HepG2 (cell line): Measurements from ENCODE around the gene RASL10A. TPM values are rescaled to one million over a fixed set of nuclear protein-coding genes. Genes with fewer than 3 reads are reported as not detected.

Experiments used
- ATAC-seq: fragments of 200-7000 bp; cut with Tn5 transposase; 3 replicates; pipeline ENCODE4 v1.9.1; 2020; ENCODE audit warnings: mild to moderate bottlenecking, moderate library complexity
- BruUV-seq: library from RNA; stranded (reverse); fragments of 400-500 nt; replicated peaks from 2 replicates; lab custom pipeline; 2021; lab: Mats Ljungman, UMichigan
- CTCF ChIA-PET: fragments of 300-600 bp; formaldehyde crosslinking; extraction: SDS; loops from one replicate; lab custom pipeline; 2021; ENCODE audit warnings: low total read pairs, inconsistent platforms, low intra/inter-chr PET ratio; lab: Yijun Ruan, JAX
- POLR2A ChIA-PET: fragments of 350-600 bp; sonication (Branson Sonifier 250); formaldehyde crosslinking; loops from one replicate; lab custom pipeline; 2020; ENCODE audit warnings: antibody characterized with exemption, inconsistent platforms; lab: Yijun Ruan, JAX
- DNase-seq: peaks from one replicate; pipeline ENCODE4 v3.0.0-alpha.2; 2015; ENCODE audit warnings: low spot score
- FAIRE-seq: peaks from 3 replicates; lab custom pipeline; 2011; peaks lifted over from hg19 to GRCh38; lab: Jason Lieb, UNC
- H2AFZ ChIP-seq: one replicate; pipeline ENCODE4 v1.6.1; 2011; ENCODE audit warnings: low read length, inconsistent platforms
- H3K27ac ChIP-seq: fragments of 300-600 bp; 3 replicates; pipeline ENCODE4 v1.8.0; 2011; ENCODE audit warnings: mixed run types, mild to moderate bottlenecking, mixed read lengths, low read length, inconsistent platforms; ENCODE audit not compliant: insufficient read depth; ENCODE audit errors: extremely low read length
- H3K27me3 ChIP-seq, 2 experiments: fragments of 200-600 bp in 1 of 2; 2 replicates in 1 of 2; 3 replicates in 1 of 2; pipeline versions ENCODE4 v1.6.0 to v1.8.0; 2011; ENCODE audit warnings: low read length in 2 of 2, mild to moderate bottlenecking in 2 of 2, moderate library complexity in 2 of 2, inconsistent platforms in 1 of 2; ENCODE audit not compliant: insufficient read depth in 2 of 2, control insufficient read depth in 1 of 2
- H3K36me3 ChIP-seq, 2 experiments: fragments of 200-600 bp in 1 of 2; replicated peaks in 1 of 2; 2 replicates in 1 of 2; 3 replicates in 1 of 2; pipeline versions ENCODE4 v1.5.1 to v1.8.0; 2011; ENCODE audit warnings: low read length in 2 of 2, inconsistent platforms in 1 of 2; ENCODE audit not compliant: insufficient read depth in 2 of 2, control insufficient read depth in 1 of 2
- H3K4me1 ChIP-seq: 2 replicates; pipeline ENCODE4 v1.5.1; 2012; ENCODE audit warnings: low read length, inconsistent platforms; ENCODE audit not compliant: insufficient read depth
- H3K4me2 ChIP-seq: 2 replicates; pipeline ENCODE4 v1.6.0; 2011; ENCODE audit warnings: low read depth, low read length, inconsistent platforms
- H3K4me3 ChIP-seq, 3 experiments: fragments of 200-600 bp in 1 of 3; sonication (generic), shearing (Covaris generic) in 1 of 3; replicated peaks in 1 of 3; 2 replicates each; pipeline ENCODE4 v1.5.1; 2011 to 2016; ENCODE audit warnings: low read length in 3 of 3, inconsistent platforms in 2 of 3, low read depth in 2 of 3, mild to moderate bottlenecking in 2 of 3, control low read depth in 1 of 3, mixed read lengths in 1 of 3; ENCODE audit not compliant: insufficient read depth in 1 of 3
- H3K79me2 ChIP-seq: one replicate; pipeline ENCODE4 v1.6.1; 2011; ENCODE audit warnings: low read length, inconsistent platforms; ENCODE audit not compliant: insufficient read depth
- H3K9ac ChIP-seq: 2 replicates; pipeline ENCODE4 v1.6.0; 2011; ENCODE audit warnings: mild to moderate bottlenecking, low read depth, low read length, inconsistent platforms; ENCODE audit not compliant: insufficient read depth
- H3K9me3 ChIP-seq: 2 replicates; pipeline ENCODE4 v1.5.1; 2012; ENCODE audit warnings: mild to moderate bottlenecking, low read length
- H4K20me1 ChIP-seq: 2 replicates; pipeline ENCODE4 v1.6.0; 2011; ENCODE audit warnings: inconsistent platforms, mild to moderate bottlenecking, low read length, moderate library complexity; ENCODE audit not compliant: insufficient read depth
- ATF7-NPFF ChIP-seq: sonication (generic); formaldehyde crosslinking; IDR thresholded peaks from 2 replicates; pipeline ENCODE4 v1.8.1; 2023; ENCODE audit warnings: mild to moderate bottlenecking, low read depth, missing genetic modification reagents, moderate library complexity
- PAF1 ChIP-seq: IDR thresholded peaks from 2 replicates; pipeline ENCODE4 v1.6.1; 2016; ENCODE audit warnings: missing genetic modification reagents, missing compliant biosample characterization
- RCOR2 ChIP-seq: IDR thresholded peaks from 2 replicates; pipeline ENCODE4 v1.6.1; 2016; ENCODE audit warnings: missing biosample characterization, missing genetic modification reagents
- SMAD3 ChIP-seq: sonication (generic); formaldehyde crosslinking; IDR thresholded peaks from 2 replicates; pipeline ENCODE4 v1.4.0; 2020; ENCODE audit warnings: missing genetic modification reagents
- ZNF441 ChIP-seq: sonication (generic); formaldehyde crosslinking; IDR thresholded peaks from 2 replicates; pipeline ENCODE4 v1.7.0; 2021; ENCODE audit warnings: missing genetic modification reagents, borderline replicate concordance
- WGBS: methylation state at CpG from one replicate; pipeline ENCODE4 v1.1.6; 2017; ENCODE audit warnings: low lambda C conversion rate; 5-methylcytosine and 5-hydroxymethylcytosine counted together
- in situ Hi-C: cut with HindIII; loops from 2 replicates; pipeline ENCODE4 v1.10.0; 2017; ENCODE audit warnings: low pct_unique_long_range_greater_than_20kb; ENCODE audit not compliant: extremely low pct_ligation_motif_present
- intact Hi-C: fragments of 100-400 bp; cut with micrococcal nuclease; formaldehyde crosslinking; loops from one replicate; pipeline ENCODE4 v1.10.0; 2022; ENCODE audit not compliant: unreplicated experiment
- polyA plus RNA-seq, 8 experiments: library from polyadenylated mRNA; depleted of rRNA in 3 of 8; stranded (reverse) in 7 of 8; unstranded in 1 of 8; fragments of >200 nt; fragmentation: Illumina TruSeq in 4 of 8; extraction: Trizol in 4 of 8; gene quantifications; 2 replicates each; pipeline versions ENCODE4 v1.2.1 to v1.2.3, GENCODE V29; 2011 to 2016; ENCODE audit warnings: low read depth in 4 of 8, missing spikeins in 1 of 8, mixed read lengths in 1 of 8; ENCODE audit not compliant: insufficient read depth in 1 of 8
- total RNA-seq, 5 experiments: library from RNA; depleted of rRNA; stranded (reverse); fragments of >200 nt; fragmentation: Illumina TruSeq; extraction: Trizol; gene quantifications; 2 replicates each; pipeline ENCODE4 v1.2.3, GENCODE V29; 2016; ENCODE audit warnings: low read depth in 1 of 5
- TF ChIP-seq, protein P1 (sequence below): sonication (generic); formaldehyde crosslinking; IDR thresholded peaks from 2 replicates; pipeline ENCODE4 v1.9.0; 2021; ENCODE audit warnings: missing genetic modification reagents, borderline replicate concordance
- TF ChIP-seq, protein P2 (sequence below): sonication (generic); formaldehyde crosslinking; IDR thresholded peaks from 2 replicates; pipeline ENCODE4 v1.4.0; 2020; ENCODE audit warnings: low read depth, mild to moderate bottlenecking, missing genetic modification reagents
- TF ChIP-seq, protein P3 (sequence below): sonication (generic); formaldehyde crosslinking; IDR thresholded peaks from 2 replicates; pipeline ENCODE4 v1.4.0; 2020; ENCODE audit warnings: missing genetic modification reagents
- TF ChIP-seq, protein P4 (sequence below): sonication (generic); formaldehyde crosslinking; IDR thresholded peaks from 2 replicates; pipeline ENCODE4 v1.4.0; 2020; ENCODE audit warnings: missing genetic modification reagents, borderline replicate concordance
- TF ChIP-seq, protein P5 (sequence below): sonication (generic); formaldehyde crosslinking; conservative IDR thresholded peaks from 2 replicates; pipeline ENCODE4 v1.8.1; 2023; ENCODE audit warnings: missing genetic modification reagents

The RASL10A gene
- total and polyA plus RNA-seq, 2 of the 13 experiments (the other 11 are each of a cell fraction or from before 2014, with no cell fraction given): 0.05 to 0.22 TPM

DNA sequence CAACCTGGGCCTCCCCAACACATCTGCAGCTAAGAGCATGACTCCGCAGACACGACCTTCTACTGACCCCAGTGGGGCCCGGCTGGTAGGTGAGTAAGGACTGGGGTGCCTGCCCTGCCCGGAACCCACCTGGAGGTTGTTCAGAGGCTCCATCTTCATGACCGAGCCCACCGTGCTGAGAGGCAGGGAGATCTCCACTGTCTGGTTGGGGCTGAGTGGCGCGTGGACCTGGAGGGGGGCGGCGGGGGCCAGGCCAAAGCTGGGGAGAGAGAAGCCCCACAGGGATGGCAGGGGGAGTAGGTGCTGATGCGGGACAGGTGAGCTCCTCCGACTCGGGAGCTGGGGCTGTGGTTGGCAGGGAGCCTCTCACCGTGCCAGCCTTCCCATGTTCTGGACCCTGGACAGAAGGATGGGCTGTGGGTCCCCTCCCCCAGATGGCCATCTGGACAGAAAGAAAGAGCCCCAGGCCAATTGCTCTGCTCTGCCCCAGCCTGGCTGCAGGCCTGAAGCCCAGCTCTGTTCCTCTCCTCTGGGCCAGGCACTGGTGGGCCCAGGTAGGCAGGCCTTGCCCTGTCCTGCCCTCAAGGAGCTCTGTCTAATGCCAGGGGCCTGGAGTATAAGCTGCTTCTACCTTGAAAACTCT, 16.3 kb upstream of the RASL10A start:
- no peak for ATAC-seq
- H2AFZ ChIP-seq: no peak overlapping the region
- no TSS peak for BruUV-seq
- POLR2A ChIA-PET: no interaction called here
- no peak overlapping the region for H3K9ac ChIP-seq
- no peaks in the 10 kb centered on the region for H3K79me2 ChIP-seq
- CTCF ChIA-PET: no interaction called here
- FAIRE-seq: no peak
- intact Hi-C loops (no loop called here), in situ Hi-C loops (no loop called here)
- no peaks in the 10 kb centered on the region for H3K27me3 ChIP-seq
- 98% methylated on average over 8 of the region's 14 CpGs for WGBS
- peaks cover 14% of the 10 kb centered on the region for H3K4me1 ChIP-seq
- H3K4me3 ChIP-seq: no peak overlapping the region
- H3K4me2 ChIP-seq: no peak overlapping the region
- H3K27ac ChIP-seq: no peak overlapping the region
- peaks cover 6 to 21% of the 10 kb centered on the region in 2 experiments for H3K36me3 ChIP-seq
- H3K9me3 ChIP-seq: no peaks in the 10 kb centered on the region
- no peaks in the 10 kb centered on the region for H4K20me1 ChIP-seq
- DNase-seq: no peak
- TF ChIP-seq, protein P1, sequence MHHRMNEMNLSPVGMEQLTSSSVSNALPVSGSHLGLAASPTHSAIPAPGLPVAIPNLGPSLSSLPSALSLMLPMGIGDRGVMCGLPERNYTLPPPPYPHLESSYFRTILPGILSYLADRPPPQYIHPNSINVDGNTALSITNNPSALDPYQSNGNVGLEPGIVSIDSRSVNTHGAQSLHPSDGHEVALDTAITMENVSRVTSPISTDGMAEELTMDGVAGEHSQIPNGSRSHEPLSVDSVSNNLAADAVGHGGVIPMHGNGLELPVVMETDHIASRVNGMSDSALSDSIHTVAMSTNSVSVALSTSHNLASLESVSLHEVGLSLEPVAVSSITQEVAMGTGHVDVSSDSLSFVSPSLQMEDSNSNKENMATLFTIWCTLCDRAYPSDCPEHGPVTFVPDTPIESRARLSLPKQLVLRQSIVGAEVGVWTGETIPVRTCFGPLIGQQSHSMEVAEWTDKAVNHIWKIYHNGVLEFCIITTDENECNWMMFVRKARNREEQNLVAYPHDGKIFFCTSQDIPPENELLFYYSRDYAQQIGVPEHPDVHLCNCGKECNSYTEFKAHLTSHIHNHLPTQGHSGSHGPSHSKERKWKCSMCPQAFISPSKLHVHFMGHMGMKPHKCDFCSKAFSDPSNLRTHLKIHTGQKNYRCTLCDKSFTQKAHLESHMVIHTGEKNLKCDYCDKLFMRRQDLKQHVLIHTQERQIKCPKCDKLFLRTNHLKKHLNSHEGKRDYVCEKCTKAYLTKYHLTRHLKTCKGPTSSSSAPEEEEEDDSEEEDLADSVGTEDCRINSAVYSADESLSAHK (CRISPR knock-in tag): no peak
- TF ChIP-seq SMAD3 (no peak), ATF7-NPFF (CRISPR knock-in tag) (no peak), PAF1 (no peak), ZNF441 (CRISPR knock-in tag) (no peak), RCOR2 (CRISPR knock-in tag) (no peak)
- TF ChIP-seq, protein P2, sequence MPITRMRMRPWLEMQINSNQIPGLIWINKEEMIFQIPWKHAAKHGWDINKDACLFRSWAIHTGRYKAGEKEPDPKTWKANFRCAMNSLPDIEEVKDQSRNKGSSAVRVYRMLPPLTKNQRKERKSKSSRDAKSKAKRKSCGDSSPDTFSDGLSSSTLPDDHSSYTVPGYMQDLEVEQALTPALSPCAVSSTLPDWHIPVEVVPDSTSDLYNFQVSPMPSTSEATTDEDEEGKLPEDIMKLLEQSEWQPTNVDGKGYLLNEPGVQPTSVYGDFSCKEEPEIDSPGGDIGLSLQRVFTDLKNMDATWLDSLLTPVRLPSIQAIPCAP (CRISPR knock-in tag): no peak
- TF ChIP-seq, protein P3, sequence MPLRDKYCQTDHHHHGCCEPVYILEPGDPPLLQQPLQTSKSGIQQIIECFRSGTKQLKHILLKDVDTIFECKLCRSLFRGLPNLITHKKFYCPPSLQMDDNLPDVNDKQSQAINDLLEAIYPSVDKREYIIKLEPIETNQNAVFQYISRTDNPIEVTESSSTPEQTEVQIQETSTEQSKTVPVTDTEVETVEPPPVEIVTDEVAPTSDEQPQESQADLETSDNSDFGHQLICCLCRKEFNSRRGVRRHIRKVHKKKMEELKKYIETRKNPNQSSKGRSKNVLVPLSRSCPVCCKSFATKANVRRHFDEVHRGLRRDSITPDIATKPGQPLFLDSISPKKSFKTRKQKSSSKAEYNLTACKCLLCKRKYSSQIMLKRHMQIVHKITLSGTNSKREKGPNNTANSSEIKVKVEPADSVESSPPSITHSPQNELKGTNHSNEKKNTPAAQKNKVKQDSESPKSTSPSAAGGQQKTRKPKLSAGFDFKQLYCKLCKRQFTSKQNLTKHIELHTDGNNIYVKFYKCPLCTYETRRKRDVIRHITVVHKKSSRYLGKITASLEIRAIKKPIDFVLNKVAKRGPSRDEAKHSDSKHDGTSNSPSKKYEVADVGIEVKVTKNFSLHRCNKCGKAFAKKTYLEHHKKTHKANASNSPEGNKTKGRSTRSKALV: no peak
- TF ChIP-seq, protein P4, sequence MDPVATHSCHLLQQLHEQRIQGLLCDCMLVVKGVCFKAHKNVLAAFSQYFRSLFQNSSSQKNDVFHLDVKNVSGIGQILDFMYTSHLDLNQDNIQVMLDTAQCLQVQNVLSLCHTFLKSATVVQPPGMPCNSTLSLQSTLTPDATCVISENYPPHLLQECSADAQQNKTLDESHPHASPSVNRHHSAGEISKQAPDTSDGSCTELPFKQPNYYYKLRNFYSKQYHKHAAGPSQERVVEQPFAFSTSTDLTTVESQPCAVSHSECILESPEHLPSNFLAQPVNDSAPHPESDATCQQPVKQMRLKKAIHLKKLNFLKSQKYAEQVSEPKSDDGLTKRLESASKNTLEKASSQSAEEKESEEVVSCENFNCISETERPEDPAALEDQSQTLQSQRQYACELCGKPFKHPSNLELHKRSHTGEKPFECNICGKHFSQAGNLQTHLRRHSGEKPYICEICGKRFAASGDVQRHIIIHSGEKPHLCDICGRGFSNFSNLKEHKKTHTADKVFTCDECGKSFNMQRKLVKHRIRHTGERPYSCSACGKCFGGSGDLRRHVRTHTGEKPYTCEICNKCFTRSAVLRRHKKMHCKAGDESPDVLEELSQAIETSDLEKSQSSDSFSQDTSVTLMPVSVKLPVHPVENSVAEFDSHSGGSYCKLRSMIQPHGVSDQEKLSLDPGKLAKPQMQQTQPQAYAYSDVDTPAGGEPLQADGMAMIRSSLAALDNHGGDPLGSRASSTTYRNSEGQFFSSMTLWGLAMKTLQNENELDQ: no peak
- TF ChIP-seq, protein P5, sequence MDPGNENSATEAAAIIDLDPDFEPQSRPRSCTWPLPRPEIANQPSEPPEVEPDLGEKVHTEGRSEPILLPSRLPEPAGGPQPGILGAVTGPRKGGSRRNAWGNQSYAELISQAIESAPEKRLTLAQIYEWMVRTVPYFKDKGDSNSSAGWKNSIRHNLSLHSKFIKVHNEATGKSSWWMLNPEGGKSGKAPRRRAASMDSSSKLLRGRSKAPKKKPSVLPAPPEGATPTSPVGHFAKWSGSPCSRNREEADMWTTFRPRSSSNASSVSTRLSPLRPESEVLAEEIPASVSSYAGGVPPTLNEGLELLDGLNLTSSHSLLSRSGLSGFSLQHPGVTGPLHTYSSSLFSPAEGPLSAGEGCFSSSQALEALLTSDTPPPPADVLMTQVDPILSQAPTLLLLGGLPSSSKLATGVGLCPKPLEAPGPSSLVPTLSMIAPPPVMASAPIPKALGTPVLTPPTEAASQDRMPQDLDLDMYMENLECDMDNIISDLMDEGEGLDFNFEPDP (CRISPR knock-in tag): no peak
